Immature natural killer cell (primary cell): ENCODE data around the gene FAM184A. TPM values are rescaled to one million over a fixed set of nuclear protein-coding genes. Genes with fewer than 3 reads are reported as not detected.

Experiments
- polyA plus RNA-seq, 3 donors: library from polyadenylated mRNA; unstranded; fragments of 300-500 nt; fragmentation: Illumina TruSeq; gene quantifications; one replicate each; pipeline ENCODE4 v1.2.3, GENCODE V29; 2021

FAM184A gene
- polyA plus RNA-seq, 3 donors from 2014 or later: 0.13 TPM; not detected in 2

Other genes with a start within 250 kb of the FAM184A start
- 10 to 100 TPM; 23.8 to 29.2 (median 26.4) TPM for gene ASF1A, start 184.5 kb downstream of the FAM184A start, polyA plus RNA-seq
- gene MCM9, start 143.5 kb downstream of the FAM184A start, polyA plus RNA-seq: 10 to 100 TPM; 15.3 to 23.7 (median 16.8) TPM